Measurements from ENCODE around the gene KNDC1. TPM values are rescaled to one million over a fixed set of nuclear protein-coding genes. Genes with fewer than 3 reads are reported as not detected.
"Not testable (repeated sequence)": the region's sequence is repeated elsewhere in the genome, so short reads cannot be mapped to it uniquely, and the experiment has no call there.

The KNDC1 gene
- total RNA-seq, 4 donors from 2014 or later, result 3.7 to 5.9 (median 4.8) TPM

- Histone ChIP-seq H3K36me3 (no peaks in the 10 kb centered on the region), H3K27me3 (peaks cover 0 to 89% of the 10 kb centered on the region in 2 donors), H3K27ac (no peak overlapping the region), H3K9me3 (peaks cover 0 to 6% (median 0%) of the 10 kb centered on the region in 4 donors), H3K4me1 (peaks cover 0 to 38% (median 11%) of the 10 kb centered on the region in 4 donors), H3K4me3 (no peak overlapping the region)
- DNase-seq (ENCODE audit: low spot score in 2 of 2), result no peak
- 48% methylated on average over 11 of the region's 11 CpGs for WGBS, 2 donors
- no peak for TF ChIP-seq EP300 (IDR thresholded peaks at IDR 0.05)
- no peak for TF ChIP-seq POLR2A (IDR thresholded peaks at IDR 0.05)
- TF ChIP-seq, protein P1, sequence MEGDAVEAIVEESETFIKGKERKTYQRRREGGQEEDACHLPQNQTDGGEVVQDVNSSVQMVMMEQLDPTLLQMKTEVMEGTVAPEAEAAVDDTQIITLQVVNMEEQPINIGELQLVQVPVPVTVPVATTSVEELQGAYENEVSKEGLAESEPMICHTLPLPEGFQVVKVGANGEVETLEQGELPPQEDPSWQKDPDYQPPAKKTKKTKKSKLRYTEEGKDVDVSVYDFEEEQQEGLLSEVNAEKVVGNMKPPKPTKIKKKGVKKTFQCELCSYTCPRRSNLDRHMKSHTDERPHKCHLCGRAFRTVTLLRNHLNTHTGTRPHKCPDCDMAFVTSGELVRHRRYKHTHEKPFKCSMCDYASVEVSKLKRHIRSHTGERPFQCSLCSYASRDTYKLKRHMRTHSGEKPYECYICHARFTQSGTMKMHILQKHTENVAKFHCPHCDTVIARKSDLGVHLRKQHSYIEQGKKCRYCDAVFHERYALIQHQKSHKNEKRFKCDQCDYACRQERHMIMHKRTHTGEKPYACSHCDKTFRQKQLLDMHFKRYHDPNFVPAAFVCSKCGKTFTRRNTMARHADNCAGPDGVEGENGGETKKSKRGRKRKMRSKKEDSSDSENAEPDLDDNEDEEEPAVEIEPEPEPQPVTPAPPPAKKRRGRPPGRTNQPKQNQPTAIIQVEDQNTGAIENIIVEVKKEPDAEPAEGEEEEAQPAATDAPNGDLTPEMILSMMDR (IDR thresholded peaks at IDR 0.05), result no peak
Measured at GRCh38 chr10:133231946-133232574, 72.0 kb downstream of the KNDC1 start.

GRCh38 chr10:133234796-133235195, 74.8 kb downstream of the KNDC1 start:
- 41 to 55% methylated on average over 10 of the region's 10 CpGs for WGBS, 2 donors
- not testable (repeated sequence) for DNase-seq (ENCODE audit: low spot score in 2 of 2); H3K27ac ChIP-seq; H3K4me3 ChIP-seq; H3K9me3 ChIP-seq; H3K36me3 ChIP-seq
- H3K4me1 ChIP-seq, result peaks cover 0 to 45% (median 17%) of the 10 kb centered on the region in 4 donors
- H3K27me3 ChIP-seq, result peaks cover 0 to 90% of the 10 kb centered on the region in 2 donors

DNA sequence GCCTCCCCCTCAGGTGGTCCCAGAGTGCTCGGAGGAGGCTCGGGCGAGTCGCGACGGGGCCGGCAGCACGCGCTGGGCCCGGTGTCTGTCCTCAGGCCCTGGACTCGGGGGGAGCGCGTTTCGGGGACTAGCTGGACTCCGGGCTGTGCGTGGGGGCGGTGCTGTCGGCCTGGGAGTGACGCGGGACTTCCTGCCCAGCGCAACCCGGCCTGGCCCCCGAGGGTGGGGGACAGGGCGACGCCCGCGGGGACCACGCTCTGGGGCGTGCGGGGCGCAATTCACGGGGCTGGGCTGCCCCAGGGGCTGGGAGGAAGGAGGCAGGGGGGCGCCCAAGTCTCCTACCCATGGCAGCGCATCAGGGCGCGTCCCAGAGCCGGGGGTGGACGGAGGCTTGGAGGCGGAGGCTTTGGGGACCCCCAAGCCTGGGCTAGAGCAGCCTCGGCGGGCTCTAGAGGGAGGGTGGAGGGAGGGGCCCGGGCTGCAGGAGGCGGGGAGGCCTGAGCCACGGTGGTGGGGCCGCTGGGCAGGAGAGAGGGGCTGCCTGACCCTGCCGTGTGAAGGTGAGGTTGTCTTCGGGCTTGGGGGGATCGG, 75.3 kb downstream of the KNDC1 start:
- H3K27me3 ChIP-seq, result peaks cover 0 to 94% of the 10 kb centered on the region in 2 donors
- peak in 1 of 2 donors; percentile 20 for TF ChIP-seq POLR2A (IDR thresholded peaks at IDR 0.05)
- TF ChIP-seq, protein P1 (IDR thresholded peaks at IDR 0.05), result no peak
- no peak for DNase-seq (ENCODE audit: low spot score in 2 of 2)
- WGBS, 2 donors, result 1 to 4% methylated on average over 36 to 43 of the region's 48 CpGs
- H3K36me3 ChIP-seq, result no peaks in the 10 kb centered on the region
- H3K27ac ChIP-seq, result peak overlapping the region in 3 of 4 donors; percentile 53 to 68 (median 58)
- H3K4me1 ChIP-seq, result peaks cover 0 to 44% (median 16%) of the 10 kb centered on the region in 4 donors
- H3K9me3 ChIP-seq, result peaks cover 0 to 6% (median 0%) of the 10 kb centered on the region in 4 donors
- peak overlapping the region in 2 of 4 donors; percentile 26 to 46 for H3K4me3 ChIP-seq

DNA sequence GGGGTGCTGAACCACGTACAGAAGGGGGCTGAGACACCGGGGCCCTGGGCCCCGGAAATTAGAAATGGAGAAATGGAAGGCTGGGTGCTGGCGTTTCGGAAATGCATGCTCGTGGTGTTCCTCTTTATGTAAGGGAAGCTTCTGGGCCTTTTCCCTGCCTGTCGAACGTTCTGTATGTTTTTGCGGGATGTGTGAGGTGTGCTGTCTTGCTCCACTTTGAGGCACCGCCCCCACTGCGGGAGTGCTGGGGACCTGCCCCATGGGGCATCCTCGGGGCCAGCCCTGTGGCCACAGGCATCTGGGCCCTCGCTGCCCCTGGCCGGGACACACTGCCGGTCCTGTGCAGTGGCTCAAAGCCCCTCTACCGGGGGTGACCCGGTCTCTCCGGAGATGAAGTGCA, 75.9 kb downstream of the KNDC1 start:
- H3K27me3 ChIP-seq, result peaks cover 0 to 99% of the 10 kb centered on the region in 2 donors

GRCh38 chr10:133236401-133237240, 76.6 kb downstream of the KNDC1 start:
- peaks cover 0 to 6% (median 0%) of the 10 kb centered on the region in 4 donors for H3K9me3 ChIP-seq
- H3K4me1 ChIP-seq, result peaks cover 0 to 35% (median 16%) of the 10 kb centered on the region in 4 donors
- TF ChIP-seq, protein P1 (IDR thresholded peaks at IDR 0.05), result no peak
- no peak for TF ChIP-seq POLR2A (IDR thresholded peaks at IDR 0.05)
- no peak for TF ChIP-seq EP300 (IDR thresholded peaks at IDR 0.05)
- H3K27ac ChIP-seq, result peak overlapping the region in 2 of 4 donors; percentile 20 to 68
- peak overlapping the region in 3 of 4 donors; percentile 7 to 46 (median 26) for H3K4me3 ChIP-seq
- no peak for DNase-seq (ENCODE audit: low spot score in 2 of 2)
- WGBS, 2 donors, result 1 to 20% methylated on average over 1 to 51 of the region's 103 CpGs
- H3K27me3 ChIP-seq, result peaks cover 0 to 100% of the 10 kb centered on the region in 2 donors
- H3K36me3 ChIP-seq, result no peaks in the 10 kb centered on the region

More for the DNA sequence above, 75.9 kb downstream of the KNDC1 start:
- H3K9me3 ChIP-seq, result peaks cover 0 to 6% (median 0%) of the 10 kb centered on the region in 4 donors
- no peaks in the 10 kb centered on the region for H3K36me3 ChIP-seq
- H3K27ac ChIP-seq, result peak overlapping the region in 2 of 4 donors; percentile 20 to 68
- H3K4me3 ChIP-seq, result peak overlapping the region in 2 of 4 donors; percentile 26 to 46
- no peak for DNase-seq (ENCODE audit: low spot score in 2 of 2)
- TF ChIP-seq EP300 (IDR thresholded peaks at IDR 0.05), result no peak
- TF ChIP-seq, protein P1 (IDR thresholded peaks at IDR 0.05), result no peak
- TF ChIP-seq POLR2A (IDR thresholded peaks at IDR 0.05), result no peak
- peaks cover 0 to 39% (median 16%) of the 10 kb centered on the region in 4 donors for H3K4me1 ChIP-seq
- WGBS, 2 donors, result 1 to 4% methylated on average over 15 to 17 of the region's 18 CpGs
